Measurements from ENCODE around the gene PRKG1. TPM values are rescaled to one million over a fixed set of nuclear protein-coding genes. Genes with fewer than 3 reads are reported as not detected.
"Not testable (repeated sequence)": the region's sequence is repeated elsewhere in the genome, so short reads cannot be mapped to it uniquely, and the experiment has no call there.

Gene PRKG1
- total RNA-seq, 2 experiments from 2014 or later, result not detected

DNA sequence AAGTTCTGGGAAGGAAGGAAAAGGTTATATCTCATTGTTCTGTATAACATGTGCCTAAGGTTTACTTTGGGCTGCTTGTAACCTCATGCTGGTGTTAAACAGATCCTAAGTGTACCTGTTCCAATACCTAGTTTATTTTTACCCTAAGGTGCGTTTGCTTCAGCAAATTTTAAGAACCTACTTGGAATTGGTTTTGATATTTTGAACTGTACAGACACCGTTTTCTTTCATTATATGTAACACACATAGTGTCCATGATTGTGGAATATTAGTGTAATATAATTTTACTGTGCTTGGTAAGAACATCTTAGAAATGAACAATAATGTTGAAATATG is 954.2 kb downstream of the PRKG1 start:
- no peak overlapping the region for H3K4me3 Mint-ChIP-seq
- no peaks in the 10 kb centered on the region for H3K4me1 Mint-ChIP-seq
- no peaks in the 10 kb centered on the region for H3K27me3 Mint-ChIP-seq
- no peaks in the 10 kb centered on the region for H3K36me3 Mint-ChIP-seq
- no peak for DNase-seq
- no peak overlapping the region for H3K27ac Mint-ChIP-seq
- H3K9me3 Mint-ChIP-seq, result peaks cover 4% of the 10 kb centered on the region

- no peak for DNase-seq
- Mint-ChIP-seq H3K9me3 (no peaks in the 10 kb centered on the region), H3K4me3 (no peak overlapping the region), H3K27me3 (no peaks in the 10 kb centered on the region), H3K36me3 (no peaks in the 10 kb centered on the region), H3K27ac (no peak overlapping the region), H3K4me1 (no peaks in the 10 kb centered on the region)
These were observed 955.3 kb downstream of the PRKG1 start for GRCh38 chr10:52029628-52030027.

DNA sequence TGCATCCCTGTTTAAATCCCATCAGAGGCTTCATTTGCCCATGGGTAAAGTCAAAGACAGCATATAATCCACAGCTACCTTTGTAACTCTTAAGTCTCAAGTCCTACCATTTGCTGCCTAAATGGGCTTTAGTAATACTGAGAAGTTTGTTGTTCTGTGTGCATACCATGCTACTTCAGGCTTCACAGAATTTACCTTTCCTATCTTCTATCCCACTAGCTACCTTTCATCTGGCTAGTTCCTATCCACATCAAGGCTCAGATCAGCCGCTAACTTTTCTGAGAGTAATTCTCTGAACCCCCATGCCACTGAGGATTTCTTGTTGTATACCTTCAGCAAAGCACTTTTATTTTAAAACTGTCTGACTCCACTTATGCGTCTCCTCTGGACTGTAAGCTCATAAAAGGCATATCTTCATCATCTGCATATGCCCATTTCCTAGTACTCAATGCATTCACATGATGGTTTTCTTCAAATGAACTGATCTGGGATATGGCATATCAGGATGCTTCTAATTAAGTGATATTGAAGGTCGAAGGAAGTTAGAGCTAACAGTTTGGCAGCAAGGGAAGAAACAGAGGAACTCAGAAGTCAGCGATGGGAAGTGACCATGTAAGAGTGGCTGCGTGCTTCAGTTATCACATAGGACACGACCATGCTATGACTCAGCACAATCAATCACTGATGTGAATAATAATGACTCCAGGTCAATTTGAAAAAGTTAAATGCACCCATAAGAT is 955.9 kb downstream of the PRKG1 start:
- DNase-seq, result no peak
- no peak overlapping the region for H3K27ac Mint-ChIP-seq
- no peaks in the 10 kb centered on the region for H3K27me3 Mint-ChIP-seq
- no peak overlapping the region for H3K4me3 Mint-ChIP-seq
- H3K9me3 Mint-ChIP-seq, result no peaks in the 10 kb centered on the region
- no peaks in the 10 kb centered on the region for H3K4me1 Mint-ChIP-seq
- H3K36me3 Mint-ChIP-seq, result no peaks in the 10 kb centered on the region

DNA sequence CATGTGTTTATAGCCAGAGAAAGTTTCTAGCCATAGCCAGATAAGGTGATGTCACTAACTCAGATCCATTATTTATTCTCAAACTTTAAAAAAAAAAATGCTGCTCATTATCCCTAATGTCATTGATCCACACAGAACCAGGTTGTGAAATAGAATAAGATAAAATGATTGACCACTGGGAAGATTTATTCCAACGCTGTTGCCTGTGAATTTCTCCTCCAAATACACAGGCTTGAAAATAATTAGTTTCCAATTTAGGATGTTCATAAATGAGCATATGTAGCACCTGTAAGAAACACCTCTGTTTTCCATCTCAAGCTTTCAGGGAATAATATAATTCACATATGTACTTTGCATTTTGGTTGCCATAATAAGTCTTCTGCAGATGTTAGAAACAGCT is 956.7 kb downstream of the PRKG1 start:
- no peak for DNase-seq
- H3K4me3 Mint-ChIP-seq, result no peak overlapping the region
- H3K27ac Mint-ChIP-seq, result no peak overlapping the region
- H3K27me3 Mint-ChIP-seq, result no peaks in the 10 kb centered on the region
- H3K9me3 Mint-ChIP-seq, result no peaks in the 10 kb centered on the region
- no peaks in the 10 kb centered on the region for H3K4me1 Mint-ChIP-seq
- no peaks in the 10 kb centered on the region for H3K36me3 Mint-ChIP-seq

DNA sequence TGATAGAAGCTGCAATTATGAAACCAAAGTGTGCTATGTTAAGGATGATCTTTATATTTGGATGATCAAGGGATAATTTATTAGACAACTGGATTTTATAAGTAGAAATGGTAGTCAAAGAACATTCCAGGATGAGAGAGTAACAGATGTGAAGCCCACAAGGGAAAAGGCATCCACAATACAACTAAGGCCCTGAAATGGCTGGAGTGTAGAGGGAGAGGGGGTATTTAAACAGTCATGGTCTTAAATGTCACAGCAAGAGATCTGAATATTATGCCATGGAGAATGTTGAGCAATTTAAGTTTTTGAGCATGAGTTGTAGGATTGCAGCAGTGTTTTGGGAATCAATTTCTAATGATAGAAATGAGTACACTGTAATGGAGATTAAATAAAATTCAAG is 957.5 kb downstream of the PRKG1 start:
- H3K4me3 Mint-ChIP-seq, result no peak overlapping the region
- H3K9me3 Mint-ChIP-seq, result no peaks in the 10 kb centered on the region
- no peaks in the 10 kb centered on the region for H3K27me3 Mint-ChIP-seq
- DNase-seq, result no peak
- no peaks in the 10 kb centered on the region for H3K36me3 Mint-ChIP-seq
- H3K4me1 Mint-ChIP-seq, result no peaks in the 10 kb centered on the region
- H3K27ac Mint-ChIP-seq, result no peak overlapping the region

- DNase-seq, result no peak
- H3K4me1 Mint-ChIP-seq, result no peaks in the 10 kb centered on the region
- H3K27ac Mint-ChIP-seq, result no peak overlapping the region
- H3K27me3 Mint-ChIP-seq, result no peaks in the 10 kb centered on the region
- H3K36me3 Mint-ChIP-seq, result no peaks in the 10 kb centered on the region
- no peak overlapping the region for H3K4me3 Mint-ChIP-seq
- H3K9me3 Mint-ChIP-seq, result no peaks in the 10 kb centered on the region
These were observed 958.7 kb downstream of the PRKG1 start for GRCh38 chr10:52032681-52033629.

- H3K4me3 Mint-ChIP-seq, H3K36me3 Mint-ChIP-seq, H3K27me3 Mint-ChIP-seq, H3K27ac Mint-ChIP-seq, H3K4me1 Mint-ChIP-seq, DNase-seq, H3K9me3 Mint-ChIP-seq: not testable (repeated sequence)
These were observed 964.9 kb downstream of the PRKG1 start for GRCh38 chr10:52039002-52039793.

- no peaks in the 10 kb centered on the region for H3K9me3 Mint-ChIP-seq
- no peaks in the 10 kb centered on the region for H3K27me3 Mint-ChIP-seq
- no peaks in the 10 kb centered on the region for H3K36me3 Mint-ChIP-seq
- no peaks in the 10 kb centered on the region for H3K4me1 Mint-ChIP-seq
- no peak for DNase-seq
- no peak overlapping the region for H3K4me3 Mint-ChIP-seq
- no peak overlapping the region for H3K27ac Mint-ChIP-seq
These were observed 966.2 kb downstream of the PRKG1 start for GRCh38 chr10:52040486-52040885.

- no peaks in the 10 kb centered on the region for H3K9me3 Mint-ChIP-seq
- H3K27me3 Mint-ChIP-seq, result no peaks in the 10 kb centered on the region
- no peaks in the 10 kb centered on the region for H3K4me1 Mint-ChIP-seq
- no peaks in the 10 kb centered on the region for H3K36me3 Mint-ChIP-seq
- DNase-seq, result no peak
- no peak overlapping the region for H3K4me3 Mint-ChIP-seq
- no peak overlapping the region for H3K27ac Mint-ChIP-seq
These were observed 969.5 kb downstream of the PRKG1 start for GRCh38 chr10:52043811-52044210.

DNA sequence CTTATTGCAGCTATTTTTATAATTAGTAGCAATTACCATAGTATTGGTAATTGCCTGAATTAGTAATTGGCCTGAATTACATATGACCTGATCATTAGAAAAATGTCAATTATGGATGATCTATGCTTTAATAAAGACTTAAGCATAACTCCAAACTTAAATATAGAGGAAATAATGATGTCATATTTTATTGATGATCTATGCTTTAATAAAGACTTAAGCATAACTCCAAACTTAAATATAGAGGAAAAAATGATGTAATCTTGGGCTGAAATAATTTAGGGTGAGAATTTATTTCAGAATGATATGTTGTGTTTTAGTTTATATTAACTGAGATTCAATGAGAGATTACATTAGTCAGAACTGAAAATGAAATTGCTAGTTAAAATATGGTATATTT is 973.8 kb downstream of the PRKG1 start:
- Mint-ChIP-seq H3K27me3 (no peaks in the 10 kb centered on the region), H3K36me3 (no peaks in the 10 kb centered on the region), H3K4me3 (no peak overlapping the region), H3K4me1 (no peaks in the 10 kb centered on the region), H3K27ac (no peak overlapping the region), H3K9me3 (no peaks in the 10 kb centered on the region)
- no peak for DNase-seq

- DNase-seq, result no peak
- Mint-ChIP-seq H3K9me3 (no peaks in the 10 kb centered on the region), H3K27me3 (no peaks in the 10 kb centered on the region), H3K4me3 (no peak overlapping the region), H3K27ac (no peak overlapping the region), H3K36me3 (no peaks in the 10 kb centered on the region), H3K4me1 (no peaks in the 10 kb centered on the region)
These were observed 976.3 kb downstream of the PRKG1 start for GRCh38 chr10:52050429-52051047.

DNA sequence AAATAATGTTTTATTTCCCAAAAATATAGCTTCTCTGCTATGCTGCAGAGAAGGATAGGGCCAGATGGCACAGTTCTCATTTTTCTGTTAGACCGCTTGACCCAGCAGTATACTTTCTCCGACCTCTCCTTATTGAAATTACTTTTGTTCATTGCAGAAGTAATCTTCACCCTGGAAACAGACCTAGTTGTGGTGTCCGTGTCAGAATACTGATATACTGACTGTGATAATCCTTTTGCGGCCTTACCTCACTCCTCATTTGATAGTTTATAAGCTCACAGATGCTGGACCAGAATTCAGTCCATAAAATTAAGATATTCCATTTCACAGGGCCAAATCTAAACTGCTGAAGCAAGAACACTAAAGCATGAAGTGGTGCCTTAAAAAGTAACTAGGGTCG is 979.2 kb downstream of the PRKG1 start:
- Mint-ChIP-seq H3K9me3 (no peaks in the 10 kb centered on the region), H3K36me3 (no peaks in the 10 kb centered on the region), H3K27ac (no peak overlapping the region), H3K4me1 (no peaks in the 10 kb centered on the region), H3K27me3 (no peaks in the 10 kb centered on the region), H3K4me3 (no peak overlapping the region)
- DNase-seq, result no peak

GRCh38 chr10:52056291-52056690 is 982.0 kb downstream of the PRKG1 start:
- Mint-ChIP-seq H3K9me3 (no peaks in the 10 kb centered on the region), H3K27ac (no peak overlapping the region), H3K4me1 (no peaks in the 10 kb centered on the region), H3K4me3 (no peak overlapping the region), H3K27me3 (no peaks in the 10 kb centered on the region), H3K36me3 (no peaks in the 10 kb centered on the region)
- DNase-seq, result no peak

DNA sequence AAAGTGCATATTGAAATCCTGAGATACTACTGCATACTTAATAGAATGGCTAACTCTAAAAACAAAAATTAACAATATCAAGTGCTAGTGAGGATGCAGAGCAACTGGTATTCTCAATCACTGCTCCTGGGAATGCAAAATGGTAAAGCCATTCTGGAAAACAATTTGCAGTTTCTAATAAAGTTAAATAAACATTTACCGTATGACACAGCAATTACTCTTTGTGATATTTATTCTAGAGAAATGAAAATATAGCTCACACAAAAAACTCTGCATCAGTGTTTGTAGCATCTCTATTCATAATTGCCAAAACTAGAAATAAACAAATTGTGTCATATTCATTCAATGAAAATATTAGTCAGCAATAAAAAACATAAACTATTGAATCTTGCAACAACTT is 984.8 kb downstream of the PRKG1 start:
- H3K4me1 Mint-ChIP-seq, result no peaks in the 10 kb centered on the region
- no peak overlapping the region for H3K27ac Mint-ChIP-seq
- H3K36me3 Mint-ChIP-seq, result no peaks in the 10 kb centered on the region
- no peak for DNase-seq
- H3K27me3 Mint-ChIP-seq, result no peaks in the 10 kb centered on the region
- no peak overlapping the region for H3K4me3 Mint-ChIP-seq
- H3K9me3 Mint-ChIP-seq, result no peaks in the 10 kb centered on the region

- no peak for DNase-seq
- H3K27me3 Mint-ChIP-seq, result no peaks in the 10 kb centered on the region
- H3K4me1 Mint-ChIP-seq, result no peaks in the 10 kb centered on the region
- H3K27ac Mint-ChIP-seq, result no peak overlapping the region
- no peak overlapping the region for H3K4me3 Mint-ChIP-seq
- H3K36me3 Mint-ChIP-seq, result no peaks in the 10 kb centered on the region
- no peaks in the 10 kb centered on the region for H3K9me3 Mint-ChIP-seq
These were observed 988.9 kb downstream of the PRKG1 start for GRCh38 chr10:52063159-52063558.

Measured in activated naive CD8-positive, alpha-beta T cell treated with anti-CD3 and anti-CD28 coated beads for 36 hours (primary cell).